ENCODE measurements around the gene VCL.

The VCL gene

GRCh38 chr10:74153123-74153522, 155.2 kb downstream of the VCL start:
- H3K4me3 ChIP-seq (ENCODE audit: low read depth, low read length), result no peak overlapping the region
- DNase-seq (ENCODE audit: low read depth), result no peak

GRCh38 chr10:74153676-74154075, 155.8 kb downstream of the VCL start:
- TF ChIP-seq CTCF (IDR thresholded peaks at IDR 0.05; ENCODE audit: control insufficient read depth, extremely low read depth, insufficient read depth), result no peak
- no peak for DNase-seq (ENCODE audit: low read depth)
- H3K4me3 ChIP-seq (ENCODE audit: low read depth, low read length), result no peak overlapping the region

More at GRCh38 chr10:74153123-74153522, 155.2 kb downstream of the VCL start:
- no peak for TF ChIP-seq CTCF (IDR thresholded peaks at IDR 0.05; ENCODE audit: control insufficient read depth, extremely low read depth, insufficient read depth)

GRCh38 chr10:74156919-74157289, 159.0 kb downstream of the VCL start:
- TF ChIP-seq CTCF (IDR thresholded peaks at IDR 0.05; ENCODE audit: control insufficient read depth, extremely low read depth, insufficient read depth), result no peak
- H3K4me3 ChIP-seq (ENCODE audit: low read depth, low read length), result no peak overlapping the region
- DNase-seq (ENCODE audit: low read depth), result no peak

GRCh38 chr10:74160013-74160412, 162.1 kb downstream of the VCL start:
- no peak for TF ChIP-seq CTCF (IDR thresholded peaks at IDR 0.05; ENCODE audit: control insufficient read depth, extremely low read depth, insufficient read depth)
- no peak for DNase-seq (ENCODE audit: low read depth)
- no peak overlapping the region for H3K4me3 ChIP-seq (ENCODE audit: low read depth, low read length)

GRCh38 chr10:74163319-74164068, 165.6 kb downstream of the VCL start:
- no peak for TF ChIP-seq CTCF (IDR thresholded peaks at IDR 0.05; ENCODE audit: control insufficient read depth, extremely low read depth, insufficient read depth)
- DNase-seq (ENCODE audit: low read depth), result no peak
- H3K4me3 ChIP-seq (ENCODE audit: low read depth, low read length), result no peak overlapping the region

GRCh38 chr10:74164716-74165529, 167.0 kb downstream of the VCL start:
- DNase-seq (ENCODE audit: low read depth), result no peak
- no peak for TF ChIP-seq CTCF (IDR thresholded peaks at IDR 0.05; ENCODE audit: control insufficient read depth, extremely low read depth, insufficient read depth)
- H3K4me3 ChIP-seq (ENCODE audit: low read depth, low read length), result no peak overlapping the region
